WTC11 (cell line): ENCODE data around the gene CYB5A. TPM values are rescaled to one million over a fixed set of nuclear protein-coding genes. Genes with fewer than 3 reads are reported as not detected.

Experiments
- ATAC-seq: fragments of 200-7000 bp; cut with Tn5 transposase; 2 replicates; pipeline ENCODE4 v1.10.0; 2021; ENCODE audit warnings: mild to moderate bottlenecking, moderate library complexity
- CTCF ChIA-PET: fragments of 300-600 bp; sonication (Branson Sonifier 250); formaldehyde crosslinking; loops from one replicate; lab custom pipeline; 2021; ENCODE audit warnings: antibody characterized with exemption; lab: Charles Lee
- POLR2A ChIA-PET: fragments of 350-600 bp; sonication (Branson Sonifier 250); formaldehyde crosslinking; loops from one replicate; lab custom pipeline; 2021; ENCODE audit warnings: antibody characterized with exemption; lab: Charles Lee
- DNase-seq: peaks from one replicate; pipeline ENCODE4 v3.0.0; 2021; ENCODE audit warnings: low spot score
- H3K27ac Mint-ChIP-seq: 2 replicates; pipeline ENCODE4 v1.8.0; 2021; ENCODE audit warnings: mixed read lengths
- H3K27me3 Mint-ChIP-seq: 2 replicates; pipeline ENCODE4 v1.8.0; 2021; ENCODE audit warnings: low read depth, mild to moderate bottlenecking, moderate library complexity, mixed read lengths
- H3K36me3 Mint-ChIP-seq: 2 replicates; pipeline ENCODE4 v1.8.0; 2021; ENCODE audit warnings: mixed read lengths
- H3K4me1 Mint-ChIP-seq: 2 replicates; pipeline ENCODE4 v1.8.0; 2022; ENCODE audit warnings: mixed read lengths
- H3K4me3 Mint-ChIP-seq: 2 replicates; pipeline ENCODE4 v1.8.0; 2021; ENCODE audit warnings: mild to moderate bottlenecking, moderate library complexity, mixed read lengths
- H3K9me3 Mint-ChIP-seq: 2 replicates; pipeline ENCODE4 v1.8.0; 2021; ENCODE audit warnings: mixed read lengths
- MYBL2 ChIP-seq: sonication (generic); formaldehyde crosslinking; IDR thresholded peaks from 2 replicates; pipeline ENCODE4 v1.8.1; 2023; ENCODE audit warnings: mild to moderate bottlenecking, moderate library complexity, missing genetic modification reagents
- OVOL2 ChIP-seq: fragments of 250-450 bp; sonication (Bioruptor Pico); IDR thresholded peaks from 2 replicates; pipeline ENCODE4 v1.9.0; 2021; ENCODE audit warnings: mild to moderate bottlenecking, borderline replicate concordance
- PRRX2 ChIP-seq: fragments of 250-450 bp; sonication (Bioruptor Pico); IDR thresholded peaks from 2 replicates; pipeline ENCODE4 v1.8.0; 2021; ENCODE audit warnings: mild to moderate bottlenecking
- RORB ChIP-seq: fragments of 250-450 bp; sonication (Bioruptor Pico); IDR thresholded peaks from 2 replicates; pipeline ENCODE4 v1.9.0; 2021; ENCODE audit warnings: mild to moderate bottlenecking
- TP53 ChIP-seq: sonication (generic); formaldehyde crosslinking; IDR thresholded peaks from 2 replicates; pipeline ENCODE4 v1.8.1; 2023; ENCODE audit warnings: mild to moderate bottlenecking, missing genetic modification reagents
- ZMAT4 ChIP-seq: fragments of 250-450 bp; sonication (Bioruptor Pico); IDR thresholded peaks from 2 replicates; pipeline ENCODE4 v1.9.0; 2021; ENCODE audit warnings: mild to moderate bottlenecking
- ZNF121 ChIP-seq: sonication (generic); formaldehyde crosslinking; IDR thresholded peaks from 2 replicates; pipeline ENCODE4 v1.8.0; 2023; ENCODE audit warnings: missing genetic modification reagents
- ZNF263 ChIP-seq: sonication (generic); formaldehyde crosslinking; IDR thresholded peaks from 2 replicates; pipeline ENCODE4 v1.8.1; 2022; ENCODE audit warnings: low read depth, mild to moderate bottlenecking, moderate library complexity, missing genetic modification reagents
- ZNF416 ChIP-seq: fragments of 250-450 bp; sonication (Bioruptor Pico); IDR thresholded peaks from 2 replicates; pipeline ENCODE4 v1.9.0; 2021; ENCODE audit warnings: mild to moderate bottlenecking, inconsistent platforms
- ZSCAN18 ChIP-seq: fragments of 250-450 bp; sonication (Bioruptor Pico); IDR thresholded peaks from 2 replicates; pipeline ENCODE4 v2.1.2; 2022; ENCODE audit warnings: mild to moderate bottlenecking, moderate library complexity
- total RNA-seq: library from RNA; stranded (reverse); gene quantifications from 3 replicates; pipeline ENCODE4 v1.2.3, GENCODE V29; 2021
- TF ChIP-seq, protein P1 (sequence below): sonication (generic); formaldehyde crosslinking; IDR thresholded peaks from 2 replicates; pipeline ENCODE4 v1.8.1; 2023; ENCODE audit warnings: mild to moderate bottlenecking, missing genetic modification reagents, borderline replicate concordance
- TF ChIP-seq, protein P2 (sequence below): sonication (generic); formaldehyde crosslinking; IDR thresholded peaks from 2 replicates; pipeline ENCODE4 v1.8.1; 2022; ENCODE audit warnings: low read depth, missing genetic modification reagents, borderline replicate concordance
- TF ChIP-seq, protein P3 (sequence below): sonication (generic); formaldehyde crosslinking; IDR thresholded peaks from 2 replicates; pipeline ENCODE4 v1.8.0; 2023; ENCODE audit warnings: mild to moderate bottlenecking, missing genetic modification reagents
- TF ChIP-seq, protein P4 (sequence below): sonication (generic); formaldehyde crosslinking; IDR thresholded peaks from 2 replicates; pipeline ENCODE4 v1.8.1; 2023; ENCODE audit warnings: mild to moderate bottlenecking, missing genetic modification reagents, moderate library complexity
- TF ChIP-seq, protein P5 (sequence below): fragments of 250-450 bp; sonication (Bioruptor Pico); IDR thresholded peaks from 2 replicates; pipeline ENCODE4 v1.9.0; 2021; ENCODE audit warnings: moderate library complexity, mild to moderate bottlenecking, inconsistent platforms, borderline replicate concordance

Gene CYB5A
- total RNA-seq, 1 experiment from 2014 or later, result 127 TPM

GRCh38 chr18:74315464-74316256 lies 23.9 kb upstream of the CYB5A start, which contains the start of gene C18orf63 (continued):
- TF ChIP-seq, protein P1, sequence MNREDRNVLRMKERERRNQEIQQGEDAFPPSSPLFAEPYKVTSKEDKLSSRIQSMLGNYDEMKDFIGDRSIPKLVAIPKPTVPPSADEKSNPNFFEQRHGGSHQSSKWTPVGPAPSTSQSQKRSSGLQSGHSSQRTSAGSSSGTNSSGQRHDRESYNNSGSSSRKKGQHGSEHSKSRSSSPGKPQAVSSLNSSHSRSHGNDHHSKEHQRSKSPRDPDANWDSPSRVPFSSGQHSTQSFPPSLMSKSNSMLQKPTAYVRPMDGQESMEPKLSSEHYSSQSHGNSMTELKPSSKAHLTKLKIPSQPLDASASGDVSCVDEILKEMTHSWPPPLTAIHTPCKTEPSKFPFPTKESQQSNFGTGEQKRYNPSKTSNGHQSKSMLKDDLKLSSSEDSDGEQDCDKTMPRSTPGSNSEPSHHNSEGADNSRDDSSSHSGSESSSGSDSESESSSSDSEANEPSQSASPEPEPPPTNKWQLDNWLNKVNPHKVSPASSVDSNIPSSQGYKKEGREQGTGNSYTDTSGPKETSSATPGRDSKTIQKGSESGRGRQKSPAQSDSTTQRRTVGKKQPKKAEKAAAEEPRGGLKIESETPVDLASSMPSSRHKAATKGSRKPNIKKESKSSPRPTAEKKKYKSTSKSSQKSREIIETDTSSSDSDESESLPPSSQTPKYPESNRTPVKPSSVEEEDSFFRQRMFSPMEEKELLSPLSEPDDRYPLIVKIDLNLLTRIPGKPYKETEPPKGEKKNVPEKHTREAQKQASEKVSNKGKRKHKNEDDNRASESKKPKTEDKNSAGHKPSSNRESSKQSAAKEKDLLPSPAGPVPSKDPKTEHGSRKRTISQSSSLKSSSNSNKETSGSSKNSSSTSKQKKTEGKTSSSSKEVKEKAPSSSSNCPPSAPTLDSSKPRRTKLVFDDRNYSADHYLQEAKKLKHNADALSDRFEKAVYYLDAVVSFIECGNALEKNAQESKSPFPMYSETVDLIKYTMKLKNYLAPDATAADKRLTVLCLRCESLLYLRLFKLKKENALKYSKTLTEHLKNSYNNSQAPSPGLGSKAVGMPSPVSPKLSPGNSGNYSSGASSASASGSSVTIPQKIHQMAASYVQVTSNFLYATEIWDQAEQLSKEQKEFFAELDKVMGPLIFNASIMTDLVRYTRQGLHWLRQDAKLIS, result no peak
- TF ChIP-seq, protein P2, sequence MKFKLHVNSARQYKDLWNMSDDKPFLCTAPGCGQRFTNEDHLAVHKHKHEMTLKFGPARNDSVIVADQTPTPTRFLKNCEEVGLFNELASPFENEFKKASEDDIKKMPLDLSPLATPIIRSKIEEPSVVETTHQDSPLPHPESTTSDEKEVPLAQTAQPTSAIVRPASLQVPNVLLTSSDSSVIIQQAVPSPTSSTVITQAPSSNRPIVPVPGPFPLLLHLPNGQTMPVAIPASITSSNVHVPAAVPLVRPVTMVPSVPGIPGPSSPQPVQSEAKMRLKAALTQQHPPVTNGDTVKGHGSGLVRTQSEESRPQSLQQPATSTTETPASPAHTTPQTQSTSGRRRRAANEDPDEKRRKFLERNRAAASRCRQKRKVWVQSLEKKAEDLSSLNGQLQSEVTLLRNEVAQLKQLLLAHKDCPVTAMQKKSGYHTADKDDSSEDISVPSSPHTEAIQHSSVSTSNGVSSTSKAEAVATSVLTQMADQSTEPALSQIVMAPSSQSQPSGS, result no peak
- TF ChIP-seq, all 79 proteins: peak for 0

DNA sequence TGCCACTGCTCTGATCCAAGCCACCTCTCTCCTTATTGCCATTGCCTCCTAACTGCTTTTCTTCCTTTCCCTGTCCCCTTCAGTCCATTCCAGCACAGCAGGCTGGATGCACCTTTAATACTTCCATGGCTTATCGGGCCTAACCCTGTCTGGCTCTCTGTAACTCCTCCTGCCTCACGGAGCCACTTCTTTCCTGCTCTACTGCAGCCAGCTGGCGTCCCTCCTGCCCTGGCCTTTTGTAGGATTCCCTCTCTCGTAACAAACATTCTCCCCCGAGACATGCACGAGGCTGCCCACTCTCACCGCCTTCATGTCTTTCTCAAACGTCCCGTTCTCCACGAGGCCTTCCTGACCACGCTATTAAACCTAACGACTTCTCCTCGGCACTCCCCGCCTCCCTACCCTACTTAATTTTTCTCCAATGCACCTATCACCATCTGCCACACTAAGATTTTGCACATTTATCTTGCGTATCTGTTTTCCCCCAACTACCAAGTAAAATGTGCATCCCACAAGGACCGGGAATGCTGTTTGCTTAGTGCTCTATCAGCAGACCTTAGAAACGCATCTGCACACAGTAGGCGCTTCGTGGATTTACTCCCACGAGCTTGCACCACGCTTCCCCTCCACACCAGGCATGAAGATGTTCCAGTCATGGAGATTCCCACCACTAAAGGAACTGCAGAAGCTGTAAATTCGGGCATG lies 23.1 kb upstream of the CYB5A start:
- Mint-ChIP-seq H3K27me3 (no peaks in the 10 kb centered on the region; the same call in 1 of the 2 replicates), H3K27ac (no peak overlapping the region), H3K36me3 (peaks cover 2% of the 10 kb centered on the region), H3K9me3 (peaks cover 21% of the 10 kb centered on the region), H3K4me3 (no peak overlapping the region), H3K4me1 (peaks cover 9% of the 10 kb centered on the region)
- no peak for ATAC-seq
- POLR2A ChIA-PET, result no interaction called here
- DNase-seq, result no peak
- TF ChIP-seq MYBL2 (0 out of 2 replicates have a peak, but pooled peaks have one; percentile 25), ZNF121 (CRISPR knock-in tag) (no peak), OVOL2 (CRISPR knock-in tag) (no peak)
- CTCF ChIA-PET, result no interaction called here

DNA sequence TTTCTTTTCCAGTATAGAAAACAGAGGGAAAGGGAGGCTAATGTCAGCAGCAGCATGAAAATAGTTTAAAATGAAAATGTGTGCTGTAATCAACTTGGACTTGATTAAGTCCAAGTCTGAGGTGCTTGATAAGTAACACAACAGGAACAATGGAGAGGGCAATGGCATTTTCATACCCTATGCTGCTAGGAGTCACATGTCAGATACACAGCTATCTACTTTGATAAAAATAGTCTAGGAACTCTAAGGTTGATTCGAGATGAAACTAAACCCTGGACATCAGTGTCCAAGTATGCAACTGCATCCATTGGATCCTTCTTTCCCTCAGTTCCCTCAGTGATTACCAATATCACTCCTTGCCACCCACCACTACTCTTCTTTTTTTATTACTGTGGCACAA lies 19.2 kb upstream of the CYB5A start:
- H3K9me3 Mint-ChIP-seq, result peaks cover 21% of the 10 kb centered on the region
- H3K36me3 Mint-ChIP-seq, result peaks cover 2% of the 10 kb centered on the region
- peaks cover 4% of the 10 kb centered on the region for H3K4me1 Mint-ChIP-seq
- DNase-seq, result no peak
- no peak overlapping the region for H3K27ac Mint-ChIP-seq
- ChIA-PET POLR2A (no interaction called here), CTCF (interaction anchor here (1.0 to 1.1 kb wide), 6 partner anchors 10 to 241 kb away, joined by 3 to 7 read pairs (median 4); no protein-coding TSS in a partner anchor)
- H3K4me3 Mint-ChIP-seq, result no peak overlapping the region
- ATAC-seq, result no peak
- H3K27me3 Mint-ChIP-seq, result no peaks in the 10 kb centered on the region; the same call in 1 of the 2 replicates
- no peak for TF ChIP-seq PRRX2 (CRISPR knock-in tag)

DNA sequence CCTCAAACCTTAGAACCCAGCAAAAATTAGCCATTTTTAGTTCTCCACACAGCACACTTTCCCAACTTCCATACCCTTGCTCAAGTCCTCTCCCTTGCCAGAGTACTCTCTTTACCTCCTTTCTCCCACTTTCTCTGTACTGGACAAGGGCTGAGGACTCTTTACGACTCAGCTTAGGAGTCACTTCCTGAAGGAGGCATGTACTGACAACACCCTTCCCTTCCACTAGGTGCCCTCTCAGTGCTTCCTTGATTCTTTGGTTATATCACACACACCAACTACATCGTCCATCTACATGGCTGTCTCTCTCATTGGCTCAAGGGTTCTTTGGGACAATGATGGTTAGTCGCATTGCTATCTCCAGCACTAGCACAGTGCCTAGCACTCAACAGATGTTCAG lies 18.6 kb upstream of the CYB5A start:
- H3K27ac Mint-ChIP-seq, result no peak overlapping the region
- ChIA-PET POLR2A (no interaction called here), CTCF (interaction anchor here (0.6 to 1.0 kb wide), 12 partner anchors 10 to 241 kb away, joined by 3 to 7 read pairs (median 3); no protein-coding TSS in a partner anchor)
- DNase-seq, result no peak
- no peak overlapping the region for H3K4me3 Mint-ChIP-seq
- ATAC-seq, result peak; percentile 100
- H3K27me3 Mint-ChIP-seq, result no peaks in the 10 kb centered on the region; the same call in 1 of the 2 replicates
- H3K9me3 Mint-ChIP-seq, result peaks cover 21% of the 10 kb centered on the region
- H3K36me3 Mint-ChIP-seq, result peaks cover 2% of the 10 kb centered on the region
- peaks cover 4% of the 10 kb centered on the region for H3K4me1 Mint-ChIP-seq
- TF ChIP-seq ZNF263 (CRISPR knock-in tag) (no peak), ZSCAN18 (CRISPR knock-in tag) (no peak), ZMAT4 (CRISPR knock-in tag) (no peak), TP53 (no peak), ZNF416 (CRISPR knock-in tag) (no peak), RORB (CRISPR knock-in tag) (no peak), MYBL2 (no peak)
- TF ChIP-seq, protein P3, sequence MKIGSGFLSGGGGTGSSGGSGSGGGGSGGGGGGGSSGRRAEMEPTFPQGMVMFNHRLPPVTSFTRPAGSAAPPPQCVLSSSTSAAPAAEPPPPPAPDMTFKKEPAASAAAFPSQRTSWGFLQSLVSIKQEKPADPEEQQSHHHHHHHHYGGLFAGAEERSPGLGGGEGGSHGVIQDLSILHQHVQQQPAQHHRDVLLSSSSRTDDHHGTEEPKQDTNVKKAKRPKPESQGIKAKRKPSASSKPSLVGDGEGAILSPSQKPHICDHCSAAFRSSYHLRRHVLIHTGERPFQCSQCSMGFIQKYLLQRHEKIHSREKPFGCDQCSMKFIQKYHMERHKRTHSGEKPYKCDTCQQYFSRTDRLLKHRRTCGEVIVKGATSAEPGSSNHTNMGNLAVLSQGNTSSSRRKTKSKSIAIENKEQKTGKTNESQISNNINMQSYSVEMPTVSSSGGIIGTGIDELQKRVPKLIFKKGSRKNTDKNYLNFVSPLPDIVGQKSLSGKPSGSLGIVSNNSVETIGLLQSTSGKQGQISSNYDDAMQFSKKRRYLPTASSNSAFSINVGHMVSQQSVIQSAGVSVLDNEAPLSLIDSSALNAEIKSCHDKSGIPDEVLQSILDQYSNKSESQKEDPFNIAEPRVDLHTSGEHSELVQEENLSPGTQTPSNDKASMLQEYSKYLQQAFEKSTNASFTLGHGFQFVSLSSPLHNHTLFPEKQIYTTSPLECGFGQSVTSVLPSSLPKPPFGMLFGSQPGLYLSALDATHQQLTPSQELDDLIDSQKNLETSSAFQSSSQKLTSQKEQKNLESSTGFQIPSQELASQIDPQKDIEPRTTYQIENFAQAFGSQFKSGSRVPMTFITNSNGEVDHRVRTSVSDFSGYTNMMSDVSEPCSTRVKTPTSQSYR, result no peak
- TF ChIP-seq, protein P4, sequence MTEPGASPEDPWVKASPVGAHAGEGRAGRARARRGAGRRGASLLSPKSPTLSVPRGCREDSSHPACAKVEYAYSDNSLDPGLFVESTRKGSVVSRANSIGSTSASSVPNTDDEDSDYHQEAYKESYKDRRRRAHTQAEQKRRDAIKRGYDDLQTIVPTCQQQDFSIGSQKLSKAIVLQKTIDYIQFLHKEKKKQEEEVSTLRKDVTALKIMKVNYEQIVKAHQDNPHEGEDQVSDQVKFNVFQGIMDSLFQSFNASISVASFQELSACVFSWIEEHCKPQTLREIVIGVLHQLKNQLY (CRISPR knock-in tag), result no peak
- TF ChIP-seq, protein P5, sequence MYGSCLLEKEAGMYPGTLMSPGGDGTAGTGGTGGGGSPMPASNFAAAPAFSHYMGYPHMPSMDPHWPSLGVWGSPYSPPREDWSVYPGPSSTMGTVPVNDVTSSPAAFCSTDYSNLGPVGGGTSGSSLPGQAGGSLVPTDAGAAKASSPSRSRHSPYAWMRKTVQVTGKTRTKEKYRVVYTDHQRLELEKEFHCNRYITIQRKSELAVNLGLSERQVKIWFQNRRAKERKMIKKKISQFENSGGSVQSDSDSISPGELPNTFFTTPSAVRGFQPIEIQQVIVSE (CRISPR knock-in tag), result no peak
